Breast epithelium (tissue), 4 donors: ENCODE measurements around the gene TOMM7. TPM values are rescaled to one million over a fixed set of nuclear protein-coding genes. Genes with fewer than 3 reads are reported as not detected.

Experiments used
- DNase-seq, 2 donors: peaks; one replicate each; pipeline ENCODE4 v3.0.0-alpha.2; 2019; ENCODE audit warnings: low spot score in 2 of 2
- H3K27ac ChIP-seq, 2 donors: fragments of 200-600 bp; sonication (generic) in 1 of 2; one replicate each; pipeline ENCODE4 v1.5.1; 2016 to 2019; ENCODE audit warnings: mild to moderate bottlenecking in 1 of 2
- H3K27me3 ChIP-seq, 2 donors: fragments of 200-600 bp; sonication (generic) in 1 of 2; one replicate each; pipeline versions ENCODE4 v1.5.1 to v1.6.0; 2017 to 2019; ENCODE audit warnings: control low read depth in 1 of 2, mild to moderate bottlenecking in 1 of 2
- H3K36me3 ChIP-seq: fragments of 200-600 bp; one replicate; pipeline ENCODE4 v1.5.1; 2019
- H3K4me1 ChIP-seq, 2 donors: fragments of 200-600 bp; sonication (generic); one replicate each; pipeline ENCODE4 v1.5.1; 2016 to 2019; ENCODE audit warnings: control low read depth in 1 of 2
- H3K4me3 ChIP-seq, 3 donors: fragments of 200-600 bp; sonication (generic); 1 replicate in 2 of 3; 2 replicates in 1 of 3; pipeline ENCODE4 v1.5.1; 2016 to 2019; ENCODE audit warnings: mild to moderate bottlenecking in 3 of 3, moderate library complexity in 2 of 3
- H3K9me3 ChIP-seq, 2 donors: fragments of 200-600 bp; sonication (generic) in 1 of 2; one replicate each; pipeline ENCODE4 v1.5.1; 2016 to 2019; ENCODE audit warnings: control low read depth in 1 of 2
- POLR2A ChIP-seq: fragments of 450-650 bp; IDR thresholded peaks from one replicate; pipeline ENCODE4 v1.6.1; 2016; ENCODE audit warnings: antibody characterized with exemption, mild to moderate bottlenecking, moderate library complexity
- POLR2AphosphoS5 ChIP-seq, 3 donors: sonication (generic); formaldehyde crosslinking; IDR thresholded peaks; one replicate each; pipeline ENCODE4 v1.6.1; 2017; ENCODE audit warnings: antibody characterized with exemption in 3 of 3
- intact Hi-C: fragments of 100-400 bp; cut with DNase I; formaldehyde crosslinking; loops from one replicate; pipeline ENCODE4 v1.15.1; 2023; ENCODE audit warnings: low total_unique reads
- total RNA-seq, 3 donors: library from RNA; depleted of rRNA; stranded (reverse); fragments of >200 nt; gene quantifications; one replicate each; pipeline ENCODE4 v1.1.0, GENCODE V29; 2016
- TF ChIP-seq, protein P1 (sequence below), 3 donors: fragments of 450-650 bp; IDR thresholded peaks; one replicate each; pipeline ENCODE4 v1.5.1; 2016 to 2017; ENCODE audit warnings: antibody characterized with exemption in 3 of 3, mild to moderate bottlenecking in 3 of 3, moderate library complexity in 3 of 3

Gene TOMM7
- total RNA-seq, 3 donors from 2014 or later = 191 to 304 (median 210) TPM

DNA sequence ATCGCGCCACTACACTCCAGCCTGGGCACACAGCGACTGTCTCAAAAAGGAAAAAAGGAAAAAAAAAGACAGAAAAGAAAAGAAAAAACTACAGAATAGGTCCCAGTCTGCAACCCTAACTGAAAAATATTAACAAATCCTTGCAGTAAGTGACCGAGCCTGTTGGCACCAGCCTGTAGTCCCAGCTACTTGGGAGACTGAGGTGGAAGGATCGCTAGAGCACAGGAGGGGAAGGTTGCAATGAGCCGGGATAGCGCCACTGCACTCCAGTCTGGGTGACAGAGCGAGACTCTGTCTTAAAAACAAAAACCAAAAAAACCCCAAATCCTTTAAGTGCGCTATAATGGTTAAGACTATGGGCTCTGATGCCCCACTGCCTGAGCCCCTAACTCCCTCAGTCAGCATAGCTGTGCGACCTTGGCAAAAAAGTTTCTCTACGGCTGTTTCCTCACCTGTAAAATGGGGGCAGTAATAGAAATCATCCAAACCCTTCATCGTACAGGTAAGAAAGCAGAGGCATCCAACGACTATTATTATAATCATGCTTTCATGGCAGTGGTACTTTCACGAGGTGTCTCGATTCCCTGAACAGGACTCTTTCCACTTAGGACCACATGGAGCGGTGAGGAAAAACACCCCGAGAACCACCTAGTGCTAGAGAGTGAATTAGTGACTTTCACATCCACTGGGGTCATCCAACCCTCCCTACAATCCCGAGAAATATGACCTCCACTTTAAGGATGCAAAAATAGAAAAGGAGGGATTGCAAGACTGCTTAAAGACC, 755 bp downstream of the TOMM7 start:
- Histone ChIP-seq H3K4me3 (peak overlapping the region; percentile 59 to 89 (median 81)), H3K9me3 (no peaks in the 10 kb centered on the region), H3K27ac (peak overlapping the region; percentile 82 to 85), H3K36me3 (no peaks in the 10 kb centered on the region), H3K4me1 (peaks cover 0 to 4% of the 10 kb centered on the region in 2 donors), H3K27me3 (peaks cover 0 to 7% of the 10 kb centered on the region in 2 donors)
- TF ChIP-seq POLR2AphosphoS5 (IDR thresholded peaks at IDR 0.05) (no peak), POLR2A (no peak)
- TF ChIP-seq, protein P1, sequence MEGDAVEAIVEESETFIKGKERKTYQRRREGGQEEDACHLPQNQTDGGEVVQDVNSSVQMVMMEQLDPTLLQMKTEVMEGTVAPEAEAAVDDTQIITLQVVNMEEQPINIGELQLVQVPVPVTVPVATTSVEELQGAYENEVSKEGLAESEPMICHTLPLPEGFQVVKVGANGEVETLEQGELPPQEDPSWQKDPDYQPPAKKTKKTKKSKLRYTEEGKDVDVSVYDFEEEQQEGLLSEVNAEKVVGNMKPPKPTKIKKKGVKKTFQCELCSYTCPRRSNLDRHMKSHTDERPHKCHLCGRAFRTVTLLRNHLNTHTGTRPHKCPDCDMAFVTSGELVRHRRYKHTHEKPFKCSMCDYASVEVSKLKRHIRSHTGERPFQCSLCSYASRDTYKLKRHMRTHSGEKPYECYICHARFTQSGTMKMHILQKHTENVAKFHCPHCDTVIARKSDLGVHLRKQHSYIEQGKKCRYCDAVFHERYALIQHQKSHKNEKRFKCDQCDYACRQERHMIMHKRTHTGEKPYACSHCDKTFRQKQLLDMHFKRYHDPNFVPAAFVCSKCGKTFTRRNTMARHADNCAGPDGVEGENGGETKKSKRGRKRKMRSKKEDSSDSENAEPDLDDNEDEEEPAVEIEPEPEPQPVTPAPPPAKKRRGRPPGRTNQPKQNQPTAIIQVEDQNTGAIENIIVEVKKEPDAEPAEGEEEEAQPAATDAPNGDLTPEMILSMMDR (IDR thresholded peaks at IDR 0.05) = no peak
- intact Hi-C loops = no loop called here
- DNase-seq = no peak

DNA sequence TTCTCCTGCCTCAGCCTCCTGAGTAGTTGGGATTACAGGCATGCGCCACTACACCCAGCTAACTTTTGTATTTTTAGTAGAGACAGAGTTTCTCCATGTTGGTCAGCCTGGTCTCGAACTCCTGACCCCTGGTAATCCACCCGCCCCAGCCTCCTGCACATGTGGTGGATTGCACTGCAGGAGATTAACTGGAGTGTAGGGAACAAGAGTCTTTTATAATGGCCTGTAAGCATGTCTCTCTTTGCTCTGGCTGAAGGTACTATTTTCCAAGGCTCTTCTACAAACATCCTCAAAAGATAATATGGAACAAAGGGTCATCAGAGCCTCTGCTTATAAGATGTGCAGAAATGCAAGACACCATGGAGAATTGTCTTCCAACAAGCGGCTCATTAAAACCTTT, 3.2 kb downstream of the TOMM7 start:
- Histone ChIP-seq H3K27ac (no peak overlapping the region), H3K9me3 (no peaks in the 10 kb centered on the region), H3K4me3 (no peak overlapping the region), H3K36me3 (no peaks in the 10 kb centered on the region), H3K4me1 (peaks cover 0 to 4% of the 10 kb centered on the region in 2 donors), H3K27me3 (peaks cover 0 to 7% of the 10 kb centered on the region in 2 donors)
- TF ChIP-seq, protein P1 (IDR thresholded peaks at IDR 0.05) = no peak
- TF ChIP-seq POLR2A (no peak), POLR2AphosphoS5 (IDR thresholded peaks at IDR 0.05) (no peak)
- intact Hi-C loops = no loop called here
- DNase-seq = no peak

DNA sequence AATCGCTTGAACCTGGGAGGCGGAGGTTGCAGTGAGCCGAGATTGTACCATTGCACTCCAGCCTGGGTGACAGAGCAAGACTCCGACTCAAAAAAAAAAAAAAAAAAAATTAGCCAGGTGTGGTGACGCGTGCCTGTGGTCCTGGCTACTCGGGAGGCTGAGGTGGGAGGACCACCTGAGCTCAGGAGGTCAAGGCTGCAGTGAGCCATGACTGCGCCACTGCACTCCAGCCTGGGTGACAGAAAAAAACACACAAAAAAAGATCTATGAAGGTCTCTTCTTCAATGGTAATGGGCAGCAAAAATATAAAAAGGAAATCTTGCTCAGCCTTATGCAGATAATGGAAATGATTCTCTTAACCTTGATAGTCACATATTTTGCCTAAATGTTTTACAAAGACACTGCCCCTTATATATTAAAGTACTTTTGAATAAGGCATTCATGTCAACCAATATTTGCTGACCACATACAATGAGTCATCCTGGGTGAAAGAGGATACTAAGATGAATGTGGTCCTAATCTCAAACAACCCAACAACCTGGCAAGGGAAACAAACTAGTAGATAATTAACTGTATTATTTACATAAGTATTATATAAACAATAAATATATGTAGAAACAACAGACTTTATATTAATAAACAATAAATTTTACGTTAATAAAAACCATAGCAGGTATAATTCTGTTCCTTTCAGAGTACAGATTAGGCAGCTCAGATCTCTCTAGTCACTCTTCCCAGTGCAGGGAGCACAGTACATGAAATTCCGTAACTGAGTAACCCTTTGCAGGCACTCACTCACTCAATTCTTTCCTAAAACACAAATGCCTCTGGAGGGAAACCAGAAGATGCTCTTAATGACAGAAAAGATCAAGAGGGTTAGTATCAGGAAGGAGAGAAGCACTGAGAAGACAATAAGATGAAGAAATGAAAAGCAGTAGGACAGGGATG, 8.1 kb downstream of the TOMM7 start:
- DNase-seq = no peak
- Histone ChIP-seq H3K4me3 (no peak overlapping the region), H3K9me3 (no peaks in the 10 kb centered on the region), H3K27me3 (no peaks in the 10 kb centered on the region), H3K36me3 (no peaks in the 10 kb centered on the region), H3K4me1 (no peaks in the 10 kb centered on the region), H3K27ac (no peak overlapping the region)
- intact Hi-C loops = no loop called here
- TF ChIP-seq, protein P1 (IDR thresholded peaks at IDR 0.05) = no peak
- TF ChIP-seq POLR2AphosphoS5 (IDR thresholded peaks at IDR 0.05) (no peak), POLR2A (no peak)

DNA sequence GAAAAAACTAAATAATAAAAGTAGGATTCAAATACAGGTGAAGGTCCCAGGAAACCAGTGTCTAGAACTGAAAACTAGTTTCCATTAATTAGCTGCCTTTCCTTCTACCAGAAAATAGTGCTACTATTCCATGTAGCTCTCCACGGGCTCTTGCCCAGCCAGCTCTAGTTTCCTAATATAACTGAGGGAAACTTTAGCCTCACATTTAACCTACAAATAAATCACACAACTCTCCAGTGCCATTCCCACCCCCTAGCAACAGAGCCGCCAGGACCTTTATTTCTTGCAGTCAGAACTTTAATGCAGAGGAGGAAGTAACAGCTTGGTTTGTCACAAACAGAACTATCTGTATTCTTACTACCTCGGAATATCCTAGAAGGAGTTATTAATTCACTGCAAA, 10.3 kb downstream of the TOMM7 start:
- Histone ChIP-seq H3K27me3 (no peaks in the 10 kb centered on the region), H3K4me1 (no peaks in the 10 kb centered on the region), H3K9me3 (no peaks in the 10 kb centered on the region), H3K36me3 (no peaks in the 10 kb centered on the region), H3K27ac (no peak overlapping the region), H3K4me3 (no peak overlapping the region)
- TF ChIP-seq POLR2A = no peak
- no peak for TF ChIP-seq POLR2AphosphoS5 (IDR thresholded peaks at IDR 0.05)
- no peak for DNase-seq
- intact Hi-C loops = no loop called here

DNA sequence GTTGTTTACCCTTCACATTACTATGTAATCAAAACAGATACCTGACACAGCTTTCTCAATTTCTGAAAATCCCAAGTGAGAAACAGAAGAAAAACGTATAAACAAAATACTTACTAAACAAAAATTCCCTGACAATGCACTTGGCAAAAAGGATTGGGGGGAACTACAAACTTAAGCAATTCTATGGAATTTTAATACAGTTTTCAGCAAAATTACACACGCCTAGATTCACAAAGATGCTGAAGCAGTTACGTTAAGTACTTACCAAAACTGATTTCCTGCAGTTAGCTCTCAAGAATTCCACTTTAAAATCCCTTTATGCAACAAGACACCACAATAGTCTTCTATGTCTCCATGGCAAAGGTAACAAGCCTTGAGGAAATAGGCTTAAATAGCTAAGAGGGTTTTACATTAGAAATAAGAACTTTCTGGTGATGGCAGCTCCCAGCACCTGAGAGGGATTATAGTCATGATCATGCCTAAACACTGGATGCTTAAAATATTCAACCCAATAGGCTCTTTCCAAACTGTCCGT, 10.8 kb downstream of the TOMM7 start:
- intact Hi-C loops = no loop called here
- no peak for TF ChIP-seq POLR2A
- TF ChIP-seq, protein P1 (IDR thresholded peaks at IDR 0.05) = no peak
- TF ChIP-seq POLR2AphosphoS5 (IDR thresholded peaks at IDR 0.05) = no peak
- Histone ChIP-seq H3K36me3 (no peaks in the 10 kb centered on the region), H3K27ac (no peak overlapping the region), H3K4me1 (no peaks in the 10 kb centered on the region), H3K27me3 (no peaks in the 10 kb centered on the region), H3K4me3 (no peak overlapping the region), H3K9me3 (no peaks in the 10 kb centered on the region)
- no peak for DNase-seq
